Heart right ventricle (tissue), 16 donors: ENCODE measurements around the gene SLC33A1. TPM values are rescaled to one million over a fixed set of nuclear protein-coding genes. Genes with fewer than 3 reads are reported as not detected.

Experiments
- ATAC-seq, 8 donors: fragments of 200-7000 bp; cut with Tn5 transposase; one replicate each; pipeline ENCODE4 v1.9.1; 2020; ENCODE audit warnings: mild to moderate bottlenecking in 8 of 8, moderate library complexity in 8 of 8, moderate number of reproducible peaks in 1 of 8
- DNase-seq, 2 donors: peaks; one replicate each; pipeline ENCODE4 v3.0.0-alpha.2; 2020
- H3K27ac ChIP-seq, 10 donors: fragments of 200-600 bp; sonication (generic) in 2 of 10; one replicate each; pipeline versions ENCODE4 v1.5.0 to v1.8.0; 2020 to 2022; ENCODE audit warnings: mild to moderate bottlenecking in 3 of 10
- H3K27me3 ChIP-seq, 7 donors: fragments of 200-600 bp; one replicate each; pipeline ENCODE4 v1.8.0; 2021 to 2022; ENCODE audit warnings: mild to moderate bottlenecking in 2 of 7
- H3K36me3 ChIP-seq, 9 donors: fragments of 200-600 bp; sonication (generic) in 1 of 9; one replicate each; pipeline versions ENCODE4 v1.5.0 to v1.8.0; 2020 to 2022; ENCODE audit warnings: mild to moderate bottlenecking in 2 of 9
- H3K4me1 ChIP-seq, 9 donors: fragments of 200-600 bp; sonication (generic) in 1 of 9; one replicate each; pipeline versions ENCODE4 v1.5.0 to v1.8.0; 2020 to 2022; ENCODE audit warnings: mild to moderate bottlenecking in 4 of 9
- H3K4me3 ChIP-seq, 10 donors: fragments of 200-600 bp; sonication (generic) in 2 of 10; one replicate each; pipeline versions ENCODE4 v1.5.0 to v1.8.0; 2020 to 2022; ENCODE audit warnings: mild to moderate bottlenecking in 7 of 10, moderate library complexity in 2 of 10
- H3K9me3 ChIP-seq, 11 donors: fragments of 200-600 bp in 10 of 11; sonication (generic) in 2 of 11; one replicate each; pipeline versions ENCODE4 v1.5.0 to v1.8.0; 2013 to 2022; ENCODE audit warnings: mild to moderate bottlenecking in 2 of 11, control low read depth in 1 of 11, moderate library complexity in 1 of 11
- CTCF ChIP-seq, 9 donors: fragments of 200-600 bp; sonication (generic) in 2 of 9; IDR thresholded peaks; one replicate each; pipeline versions ENCODE4 v1.5.0 to v1.8.0; 2021 to 2022; ENCODE audit warnings: antibody characterized with exemption in 9 of 9, mild to moderate bottlenecking in 5 of 9, moderate library complexity in 1 of 9
- WGBS, 2 donors: extraction: QIAGEN DNeasy Blood & Tissue Kit; methylation state at CpG; one replicate each; pipeline ENCODE4 v1.1.7; 2013; ENCODE audit warnings: inconsistent platforms in 1 of 2; 5-methylcytosine and 5-hydroxymethylcytosine counted together
- intact Hi-C, 10 donors: fragments of 100-400 bp; cut with DNase I; formaldehyde crosslinking; loops; one replicate each; pipeline versions ENCODE4 v1.11.1 to v1.14.2; 2022
- polyA plus RNA-seq, 2 donors: library from polyadenylated mRNA; stranded (reverse); fragments of 200-250 nt; gene quantifications; one replicate each; pipeline ENCODE4 v1.2.3, GENCODE V29; 2013
- total RNA-seq, 10 donors: library from RNA; stranded (reverse); fragmentation: NEBNext Ultra II Directional in 3 of 10; extraction: Animal tissue kit (Norgen Biotek cat#: 25700) in 3 of 10; gene quantifications; one replicate each; pipeline versions ENCODE4 v1.2.1 to v1.2.4, GENCODE V29; 2021 to 2023
- donor health status: Arrhythmogenic right ventricular cardiomyopathy.
- donor health status: ischemic (EF 13 %, LVEDD 7.1; RV severe dilation, severe dysfunction).
- donor health status: healthy with polysubstance abuse.
- donor health status: DM: no; HTN: yes; CAD: no.
- donor health status: DM: no; HTN: no; CAD: no.
- donor health status: ischemic (EF 25% LVEDD 6.9; RV normal size, moderate dysfunction).
- donor health status: ischemic (EF 25% LVEDD 5.7; RV mildly dilated, moderate dysfunction).
- donor health status: healthy.
- donor health status: DM: yes; HTN: yes; CAD: no.
- donor health status: Ischemic cardiomyopathy.
- donor health status: ischemic (EF 35%, LVEDD 5.7; RV mildly dilated, moderate dysfunction).
- donor health status: nonischemic (EF 11% LVEDD 7.7; RV severe dilation, severe dysfunction).
- donor health status: DM: yes; HTN: yes; CAD: no.
- donor health status: PGD.
- donor health status: ischemic (EF 29% LVEDD 5.4; RV normal size, mild dysfunction).
- donor health status: nonischemic (EF 23%, LVEDD 6.1; RV moderate dilation, normal function).

Gene SLC33A1
- total and polyA plus RNA-seq, 12 donors, result 4.3 to 35.3 (median 25.3) TPM

GRCh38 chr3:155771126-155771525 lies 83.1 kb downstream of the SLC33A1 start:
- no peak for TF ChIP-seq CTCF (IDR thresholded peaks at IDR 0.05)
- peaks cover 0 to 12% (median 4%) of the 10 kb centered on the region in 11 donors for H3K9me3 ChIP-seq
- no peak for DNase-seq
- no peak overlapping the region for H3K27ac ChIP-seq
- peaks cover 0 to 66% (median 6%) of the 10 kb centered on the region in 9 donors for H3K36me3 ChIP-seq
- intact Hi-C loops, result no loop called here
- no peaks in the 10 kb centered on the region for H3K4me1 ChIP-seq
- H3K27me3 ChIP-seq, result no peaks in the 10 kb centered on the region
- ATAC-seq, result no peak
- H3K4me3 ChIP-seq, result no peak overlapping the region
- 97 to 99% methylated on average over 6 of the region's 6 CpGs for WGBS, 2 donors

Other genes starting within 250 kb of the SLC33A1 start
- 1 to 10 TPM in 1 of 10 donors, under 1 TPM in 9; 0.19 to 2.1 (median 0.51) TPM for gene PLCH1, start 109.4 kb downstream of the SLC33A1 start, total RNA-seq
- gene PLCH1, start 109.4 kb downstream of the SLC33A1 start, polyA plus RNA-seq, result 1 to 10 TPM in 1 of 2 donors, under 1 TPM in 1; 0.13 to 1.2 TPM
- 1 to 10 TPM; 4.3 to 8.5 (median 6.2) TPM for gene C3orf33, start 48.1 kb downstream of the SLC33A1 start, total RNA-seq
- gene C3orf33, start 48.1 kb downstream of the SLC33A1 start, polyA plus RNA-seq, result 1 to 10 TPM; 2.3 to 3.0 TPM
- 10 to 100 TPM; 23.5 to 34.5 (median 30.6) TPM for gene GMPS, start 16.2 kb upstream of the SLC33A1 start, total RNA-seq
- 10 to 100 TPM; 10.2 to 20.5 TPM for gene GMPS, start 16.2 kb upstream of the SLC33A1 start, polyA plus RNA-seq